SK-MEL-5 (cell line): ENCODE results near the gene BPIFB4. TPM values are rescaled to one million over a fixed set of nuclear protein-coding genes. Genes with fewer than 3 reads are reported as not detected.
"Not testable (repeated sequence)": the region's sequence is repeated elsewhere in the genome, so short reads cannot be mapped to it uniquely, and the experiment has no call there.

Experiments
- DNase-seq: peaks from one replicate; pipeline ENCODE4 v3.0.0-alpha.2; 2016; ENCODE audit warnings: low read depth, low spot score
- in situ Hi-C: cut with HindIII; loops from 2 replicates; pipeline ENCODE4 v1.10.0; 2016; ENCODE audit warnings: low sequenced_read_pairs, high pct_unique_total_duplicates, low pct_unique_long_range_greater_than_20kb
- total RNA-seq: library from RNA; depleted of rRNA; stranded (reverse); fragments of >200 nt; shearing (Covaris generic); gene quantifications from 2 replicates; pipeline ENCODE4 v1.2.3, GENCODE V29; 2014

BPIFB4 gene
- total RNA-seq, 1 experiment from 2014 or later, result not detected

DNA sequence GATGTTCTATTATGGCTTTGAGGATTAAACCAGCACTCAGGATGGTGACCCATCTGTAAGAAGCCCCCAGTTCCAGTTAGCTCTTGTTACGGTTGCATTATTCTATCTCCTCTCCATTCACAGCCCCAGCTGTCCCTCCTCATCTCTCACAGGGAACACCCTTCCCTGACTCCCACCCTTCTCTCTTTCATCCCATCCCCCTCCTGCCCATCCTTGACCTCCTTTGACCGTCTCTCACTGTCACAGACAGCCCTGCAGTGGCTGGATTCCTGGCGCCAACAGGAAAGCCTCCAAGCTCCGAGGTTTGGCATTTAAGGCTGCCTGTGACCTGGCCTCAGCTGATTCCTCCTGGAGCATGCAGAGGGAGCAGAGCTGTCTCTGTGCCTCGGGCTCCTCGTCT is 4.2 kb upstream of the BPIFB4 start:
- DNase-seq, result no peak
- in situ Hi-C loops, result no loop called here

GRCh38 chr20:33076662-33077372 is 2.6 kb upstream of the BPIFB4 start:
- in situ Hi-C loops, result no loop called here
- DNase-seq, result peak; percentile 48

DNA sequence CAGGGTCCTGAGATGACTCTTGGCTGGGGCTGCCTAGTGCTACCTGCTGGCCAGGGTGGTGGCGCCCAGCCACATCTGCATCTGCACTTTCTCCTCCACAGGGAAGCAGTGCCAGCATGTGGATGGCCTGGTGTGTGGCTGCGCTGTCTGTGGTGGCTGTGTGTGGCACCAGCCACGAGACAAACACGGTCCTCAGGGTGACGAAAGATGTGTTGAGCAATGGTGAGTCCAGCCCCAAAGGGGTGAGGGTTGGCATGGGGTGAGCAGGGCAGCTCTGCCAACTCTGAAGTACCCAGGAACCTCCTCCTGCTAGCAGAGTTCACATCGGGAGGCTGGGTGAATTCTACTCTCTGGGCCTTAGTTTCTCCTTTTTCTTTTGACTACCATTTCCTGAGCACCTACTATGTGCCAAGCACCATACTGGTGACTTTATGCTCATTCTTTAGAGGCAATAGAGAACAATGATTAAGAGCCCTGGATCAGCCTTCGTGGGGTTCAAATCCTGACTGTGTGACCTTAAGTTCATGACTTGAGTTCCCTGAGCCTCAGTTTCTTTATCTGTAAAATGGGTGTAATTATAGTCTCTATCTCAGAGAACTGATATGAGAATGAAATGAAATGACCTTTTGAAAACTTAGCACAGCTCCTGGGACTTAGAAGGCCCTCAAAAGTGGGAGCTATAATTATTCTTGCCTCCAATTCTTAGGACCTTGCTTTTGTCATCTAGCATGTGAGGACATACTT is 2.1 kb downstream of the BPIFB4 start:
- DNase-seq, result no peak
- in situ Hi-C loops, result no loop called here

- no peak for DNase-seq
- in situ Hi-C loops, result no loop called here
Measured at GRCh38 chr20:33082546-33082945, 3.1 kb downstream of the BPIFB4 start.

DNA sequence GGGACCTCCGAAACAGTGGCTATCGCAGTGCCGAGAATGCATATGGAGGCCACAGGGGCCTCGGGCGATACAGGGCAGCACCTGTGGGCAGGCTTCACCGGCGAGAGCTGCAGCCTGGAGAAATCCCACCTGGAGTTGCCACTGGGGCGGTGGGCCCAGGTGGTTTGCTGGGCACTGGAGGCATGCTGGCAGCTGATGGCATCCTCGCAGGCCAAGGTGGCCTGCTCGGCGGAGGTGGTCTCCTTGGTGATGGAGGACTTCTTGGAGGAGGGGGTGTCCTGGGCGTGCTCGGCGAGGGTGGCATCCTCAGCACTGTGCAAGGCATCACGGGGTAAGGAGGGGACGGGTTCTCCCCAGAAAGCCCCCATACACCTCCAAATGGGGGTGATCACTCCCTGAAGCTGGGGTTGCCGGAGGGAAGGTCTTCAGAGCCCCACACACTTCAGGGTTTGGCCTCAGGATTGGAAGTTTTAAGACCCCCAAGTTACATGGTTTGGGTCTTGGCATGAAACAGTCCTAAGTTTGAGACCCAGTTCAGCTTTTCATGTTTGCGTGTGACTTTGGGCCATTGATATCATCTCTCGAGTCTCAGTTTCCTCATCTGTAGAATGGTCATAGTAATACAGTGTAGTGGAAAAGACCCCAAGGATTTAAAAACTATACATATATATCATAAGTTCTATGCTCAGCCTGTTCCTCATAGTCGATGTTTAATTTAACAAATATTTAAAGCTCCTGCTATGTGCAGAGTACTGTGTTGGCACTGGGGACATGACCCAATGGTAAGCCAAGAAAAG is 4.3 kb downstream of the BPIFB4 start:
- in situ Hi-C loops, result no loop called here
- no peak for DNase-seq

DNA sequence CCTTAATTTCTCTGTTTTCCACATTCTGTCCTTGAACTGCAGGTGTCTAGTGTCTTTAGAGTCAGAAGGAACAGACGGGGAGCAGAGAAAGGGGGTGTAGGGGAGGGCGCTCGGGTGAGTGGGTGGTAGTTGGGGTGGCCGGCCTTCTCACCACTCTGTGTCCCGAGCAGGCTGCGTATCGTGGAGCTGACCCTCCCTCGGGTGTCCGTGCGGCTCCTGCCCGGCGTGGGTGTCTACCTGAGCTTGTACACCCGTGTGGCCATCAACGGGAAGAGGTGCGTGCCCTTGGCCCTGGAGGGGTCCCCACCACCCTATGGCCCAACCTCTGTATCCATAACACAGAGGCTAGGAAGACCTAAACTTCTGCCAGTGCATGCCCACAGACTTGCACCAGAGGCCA is 5.3 kb downstream of the BPIFB4 start:
- DNase-seq, result no peak
- in situ Hi-C loops, result no loop called here

DNA sequence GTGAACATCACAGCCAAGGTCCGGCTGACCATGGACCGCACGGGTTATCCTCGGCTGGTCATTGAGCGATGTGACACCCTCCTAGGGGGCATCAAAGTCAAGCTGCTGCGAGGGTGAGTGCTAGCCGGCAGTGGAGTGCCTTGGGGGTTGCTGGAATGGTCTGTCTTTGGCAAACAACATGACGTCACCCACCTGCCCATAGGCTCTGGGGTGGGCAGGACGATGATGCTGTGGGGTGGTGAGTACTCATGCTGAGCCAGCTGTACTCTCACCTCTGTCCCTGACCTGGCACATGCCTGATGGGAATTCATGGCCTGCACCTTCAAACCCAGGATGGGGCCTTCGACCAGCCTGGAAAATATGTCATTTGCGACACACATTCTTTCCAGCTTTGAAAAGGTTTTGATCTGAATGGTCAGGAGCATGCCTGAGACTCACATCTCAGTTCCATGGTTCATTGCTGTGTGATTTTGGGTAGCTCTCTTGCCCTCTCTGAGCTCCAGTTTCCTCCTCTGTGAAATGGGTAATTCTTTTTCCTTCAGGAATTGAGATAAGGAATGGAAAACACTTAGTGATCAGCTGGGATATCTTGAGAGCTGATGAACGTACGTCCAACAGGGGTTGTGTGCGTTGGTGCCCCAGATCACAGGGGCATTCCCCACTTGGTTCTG is 6.7 kb downstream of the BPIFB4 start:
- in situ Hi-C loops, result no loop called here
- DNase-seq, result no peak

- in situ Hi-C loops, result no loop called here
Measured at GRCh38 chr20:33091147-33091546, 11.7 kb downstream of the BPIFB4 start.

DNA sequence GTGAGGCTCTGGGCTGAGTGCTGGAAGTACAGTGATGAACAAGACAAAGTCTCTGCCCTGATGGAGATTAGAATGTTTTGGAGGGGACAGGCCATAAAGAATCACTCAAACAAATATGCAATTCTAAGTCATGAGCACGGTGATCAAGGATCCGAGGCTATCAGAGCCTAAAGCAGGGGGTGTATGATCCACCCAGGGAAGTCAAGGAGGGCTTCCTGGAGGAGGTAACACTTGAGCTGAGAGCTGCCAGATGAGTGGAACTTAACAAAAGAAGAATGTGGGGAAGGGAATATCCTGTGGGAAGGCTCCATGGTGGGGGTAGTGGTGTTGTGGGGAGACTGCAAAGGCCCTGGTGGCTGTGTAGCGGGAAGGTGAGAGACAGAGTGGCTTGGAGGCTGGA is 12.2 kb downstream of the BPIFB4 start:
- in situ Hi-C loops, result no loop called here
- DNase-seq, result no peak

More at GRCh38 chr20:33091147-33091546, 11.7 kb downstream of the BPIFB4 start:
- no peak for DNase-seq

GRCh38 chr20:33092361-33092760 is 12.9 kb downstream of the BPIFB4 start:
- in situ Hi-C loops, result no loop called here
- no peak for DNase-seq

GRCh38 chr20:33093074-33093473 is 13.6 kb downstream of the BPIFB4 start:
- in situ Hi-C loops, result no loop called here
- no peak for DNase-seq

DNA sequence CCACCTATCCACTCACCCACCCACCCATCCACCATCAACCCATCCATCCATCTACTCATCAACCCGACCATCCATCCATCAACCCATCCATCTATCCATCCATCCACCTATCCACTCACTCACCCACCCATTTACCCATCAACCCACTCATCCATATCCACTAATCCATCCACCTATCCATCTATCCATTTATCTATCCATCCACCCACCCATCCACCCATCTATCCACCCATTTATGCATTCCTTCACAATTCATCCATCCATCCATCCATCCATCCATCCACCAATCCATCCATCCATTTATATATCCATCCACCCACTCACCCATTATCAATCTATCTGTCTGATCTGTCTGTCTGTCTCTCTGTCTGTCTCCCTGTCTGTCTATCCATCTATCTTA is 14.1 kb downstream of the BPIFB4 start:
- in situ Hi-C loops, result no loop called here
- DNase-seq, result no peak

GRCh38 chr20:33095249-33095648 is 15.8 kb downstream of the BPIFB4 start:
- in situ Hi-C loops, result no loop called here
- DNase-seq, result no peak

GRCh38 chr20:33095902-33096584 is 16.6 kb downstream of the BPIFB4 start:
- in situ Hi-C loops, result not testable (repeated sequence)
- DNase-seq, result peak; percentile 87

GRCh38 chr20:33097001-33097400 is 17.6 kb downstream of the BPIFB4 start:
- no peak for DNase-seq
- in situ Hi-C loops, result no loop called here

GRCh38 chr20:33099843-33100538 is 20.5 kb downstream of the BPIFB4 start:
- peak; percentile 28 for DNase-seq
- in situ Hi-C loops, result no loop called here

DNA sequence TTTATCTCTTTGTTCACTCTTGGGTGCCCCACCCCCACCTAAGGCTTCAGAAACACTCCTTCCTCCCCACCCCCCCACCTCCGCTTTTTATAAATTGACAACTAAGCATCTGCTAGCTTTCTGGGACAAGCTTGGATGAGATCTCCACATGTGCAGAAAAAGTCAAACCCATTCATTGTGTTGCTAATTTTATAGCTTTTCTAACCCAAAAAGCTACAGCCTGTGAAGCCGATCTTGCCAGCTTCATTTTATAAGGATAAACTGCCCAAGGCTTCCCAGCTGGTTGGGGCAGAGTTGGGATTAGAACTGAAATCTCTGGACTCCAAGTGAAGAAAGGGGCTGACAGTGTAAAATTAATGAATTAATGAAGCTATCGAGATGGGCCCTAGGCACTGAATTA is 24.1 kb downstream of the BPIFB4 start:
- DNase-seq, result no peak
- in situ Hi-C loops, result no loop called here
